GM10266 (cell line): ENCODE data around the gene PHLDA2.

Source experiments
- DNase-seq: peaks from one replicate; pipeline ENCODE4 v3.0.0; 2012; ENCODE audit errors: extremely low spot score
- CTCF ChIP-seq: IDR thresholded peaks from 2 replicates; pipeline ENCODE4 v1.5.1; 2012; ENCODE audit warnings: mild to moderate bottlenecking, low read depth; ENCODE audit not compliant: control insufficient read depth, insufficient read depth; ENCODE audit errors: missing control alignments

Gene PHLDA2

GRCh38 chr11:2921742-2922493 lies 7.3 kb downstream of the PHLDA2 start:
- no peak for TF ChIP-seq CTCF
- no peak for DNase-seq

GRCh38 chr11:2921261-2921660 lies 8.0 kb downstream of the PHLDA2 start:
- TF ChIP-seq CTCF = no peak
- no peak for DNase-seq

GRCh38 chr11:2920343-2920742 lies 8.9 kb downstream of the PHLDA2 start:
- DNase-seq = no peak
- no peak for TF ChIP-seq CTCF

GRCh38 chr11:2919837-2920236 lies 9.4 kb downstream of the PHLDA2 start:
- no peak for TF ChIP-seq CTCF
- DNase-seq = no peak

GRCh38 chr11:2919188-2919587 lies 10.0 kb downstream of the PHLDA2 start:
- no peak for TF ChIP-seq CTCF
- no peak for DNase-seq

GRCh38 chr11:2917842-2918490 lies 11.3 kb downstream of the PHLDA2 start:
- no peak for TF ChIP-seq CTCF
- DNase-seq = no peak

- no peak for TF ChIP-seq CTCF
- DNase-seq = no peak
These were observed 12.2 kb downstream of the PHLDA2 start for GRCh38 chr11:2916892-2917645.
